ENCODE measurements around the gene HES4.

The HES4 gene, protein sequence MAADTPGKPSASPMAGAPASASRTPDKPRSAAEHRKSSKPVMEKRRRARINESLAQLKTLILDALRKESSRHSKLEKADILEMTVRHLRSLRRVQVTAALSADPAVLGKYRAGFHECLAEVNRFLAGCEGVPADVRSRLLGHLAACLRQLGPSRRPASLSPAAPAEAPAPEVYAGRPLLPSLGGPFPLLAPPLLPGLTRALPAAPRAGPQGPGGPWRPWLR

DNA sequence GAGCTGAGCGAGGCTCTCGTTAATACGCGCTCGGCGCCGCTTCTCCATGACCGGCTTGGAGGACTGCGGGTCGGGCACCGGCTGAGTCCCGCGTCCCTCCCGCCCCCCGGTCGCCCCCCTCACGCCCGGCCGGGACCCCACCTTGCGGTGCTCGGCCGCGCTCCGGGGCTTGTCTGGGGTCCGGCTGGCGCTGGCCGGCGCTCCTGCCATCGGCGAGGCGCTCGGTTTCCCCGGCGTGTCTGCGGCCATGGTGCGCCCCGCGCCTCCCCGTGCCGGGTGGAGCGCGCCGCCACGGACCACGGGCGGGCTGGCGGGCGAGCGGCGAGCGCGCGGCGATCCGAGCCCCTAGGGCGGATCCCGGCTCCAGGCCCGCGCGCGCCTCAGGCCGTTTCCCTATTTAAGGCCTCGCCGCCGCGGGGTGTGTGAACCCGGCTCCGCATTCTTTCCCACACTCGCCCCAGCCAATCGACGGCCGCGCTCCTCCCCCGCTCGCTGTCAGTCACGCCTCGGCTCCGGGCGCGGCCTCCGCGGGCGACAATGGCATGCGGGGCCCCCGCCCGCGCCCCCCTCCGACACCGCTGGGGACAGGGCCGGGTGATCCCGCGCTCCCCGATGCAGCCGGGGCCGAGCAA lies at the start of gene HES4:
HES4 (minus strand) TSS at position 373 of the 632 bp plus-strand sequence; CDS start at position 249, 124 bp downstream.
- peak; percentile 76 for DNase-seq (ENCODE audit: low read depth)
- peak within 1 kb of the TSS; percentile 60 for H3K4me3 ChIP-seq (ENCODE audit: low read depth, low read length)

DNA sequence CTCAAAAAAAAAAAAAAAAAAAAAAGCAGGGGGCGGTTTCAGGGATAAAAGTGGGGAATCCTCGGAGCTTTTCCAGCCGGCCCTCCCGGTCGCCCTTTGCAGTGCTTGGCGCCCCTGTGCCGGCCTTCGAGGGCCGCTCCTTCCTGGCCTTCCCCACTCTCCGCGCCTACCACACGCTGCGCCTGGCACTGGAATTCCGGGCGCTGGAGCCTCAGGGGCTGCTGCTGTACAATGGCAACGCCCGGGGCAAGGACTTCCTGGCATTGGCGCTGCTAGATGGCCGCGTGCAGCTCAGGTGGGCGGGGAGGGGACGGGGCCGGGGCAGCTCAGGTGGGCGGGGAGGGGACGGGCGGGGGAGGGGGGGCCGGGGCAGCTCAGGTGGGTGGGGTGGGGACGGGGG lies 48.9 kb upstream of the HES4 start:
- H3K4me3 ChIP-seq (ENCODE audit: low read depth, low read length), result no peak overlapping the region
- DNase-seq (ENCODE audit: low read depth), result no peak

DNA sequence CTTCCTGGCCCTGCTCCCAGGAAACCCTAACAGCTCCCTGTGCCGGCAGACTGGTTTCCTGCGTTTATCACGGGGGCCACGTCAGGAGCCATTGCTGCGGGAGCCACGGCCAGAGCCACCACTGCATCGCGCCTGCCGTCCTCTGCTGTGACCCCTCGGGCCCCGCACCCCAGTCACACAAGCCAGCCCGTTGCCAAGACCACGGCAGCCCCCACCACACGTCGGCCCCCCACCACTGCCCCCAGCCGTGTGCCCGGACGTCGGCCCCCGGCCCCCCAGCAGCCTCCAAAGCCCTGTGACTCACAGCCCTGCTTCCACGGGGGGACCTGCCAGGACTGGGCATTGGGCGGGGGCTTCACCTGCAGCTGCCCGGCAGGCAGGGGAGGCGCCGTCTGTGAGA lies 48.1 kb upstream of the HES4 start:
- H3K4me3 ChIP-seq (ENCODE audit: low read depth, low read length), result no peak overlapping the region
- no peak for DNase-seq (ENCODE audit: low read depth)

DNA sequence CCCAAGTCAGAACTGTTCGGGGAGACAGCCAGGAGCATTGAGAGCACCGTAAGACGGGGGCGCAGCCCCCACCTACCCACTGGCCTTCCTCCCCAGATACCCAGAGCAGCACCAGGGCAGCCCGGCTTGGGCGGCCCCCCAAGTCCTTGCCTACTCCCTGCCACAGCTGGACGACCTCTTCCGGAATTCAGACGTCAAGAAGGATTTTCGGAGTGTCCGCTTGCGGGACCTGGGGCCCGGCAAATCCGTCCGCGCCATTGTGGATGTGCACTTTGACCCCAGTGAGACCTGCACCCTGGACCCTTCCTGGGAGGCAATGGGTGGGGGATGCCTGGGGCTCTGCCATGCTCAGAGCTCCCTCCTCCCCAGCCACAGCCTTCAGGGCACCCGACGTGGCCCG lies 47.5 kb upstream of the HES4 start:
- H3K4me3 ChIP-seq (ENCODE audit: low read depth, low read length), result no peak overlapping the region
- no peak for DNase-seq (ENCODE audit: low read depth)

DNA sequence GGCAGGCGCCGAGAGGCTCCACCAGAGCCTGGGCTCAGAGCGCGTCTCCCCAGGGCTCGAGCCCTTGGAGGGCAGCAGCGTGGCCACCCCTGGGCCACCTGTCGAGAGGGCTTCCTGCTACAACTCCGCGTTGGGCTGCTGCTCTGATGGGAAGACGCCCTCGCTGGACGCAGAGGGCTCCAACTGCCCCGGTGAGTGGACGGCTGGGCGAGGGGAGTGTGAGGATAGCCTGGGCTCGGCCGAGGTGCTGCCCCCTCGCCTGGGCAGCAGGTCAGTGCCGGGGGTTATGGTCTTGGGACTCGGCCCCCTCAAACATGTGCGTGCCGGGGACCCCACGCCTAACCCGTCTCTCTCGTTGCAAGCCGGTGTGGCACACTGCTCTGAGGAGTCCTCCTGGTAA lies 46.9 kb upstream of the HES4 start:
- DNase-seq (ENCODE audit: low read depth), result no peak
- no peak overlapping the region for H3K4me3 ChIP-seq (ENCODE audit: low read depth, low read length)

DNA sequence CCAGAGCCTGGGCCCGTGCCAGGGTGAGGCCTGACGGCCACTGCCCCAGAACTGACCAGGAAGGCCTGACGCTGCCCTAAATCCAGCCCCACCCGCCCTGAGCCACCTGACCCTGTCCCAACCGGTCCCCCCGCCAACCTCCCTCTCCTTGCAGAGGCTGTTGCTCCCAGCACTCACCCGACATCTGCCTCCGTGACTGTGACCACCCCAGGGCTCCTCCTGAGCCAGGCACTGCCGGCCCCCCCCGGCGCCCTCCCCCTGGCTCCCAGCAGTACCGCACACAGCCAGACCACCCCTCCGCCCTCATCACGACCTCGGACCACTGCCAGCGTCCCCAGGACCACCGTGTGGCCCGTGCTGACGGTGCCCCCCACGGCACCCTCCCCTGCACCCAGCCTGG lies 46.3 kb upstream of the HES4 start:
- H3K4me3 ChIP-seq (ENCODE audit: low read depth, low read length), result no peak overlapping the region
- DNase-seq (ENCODE audit: low read depth), result no peak

DNA sequence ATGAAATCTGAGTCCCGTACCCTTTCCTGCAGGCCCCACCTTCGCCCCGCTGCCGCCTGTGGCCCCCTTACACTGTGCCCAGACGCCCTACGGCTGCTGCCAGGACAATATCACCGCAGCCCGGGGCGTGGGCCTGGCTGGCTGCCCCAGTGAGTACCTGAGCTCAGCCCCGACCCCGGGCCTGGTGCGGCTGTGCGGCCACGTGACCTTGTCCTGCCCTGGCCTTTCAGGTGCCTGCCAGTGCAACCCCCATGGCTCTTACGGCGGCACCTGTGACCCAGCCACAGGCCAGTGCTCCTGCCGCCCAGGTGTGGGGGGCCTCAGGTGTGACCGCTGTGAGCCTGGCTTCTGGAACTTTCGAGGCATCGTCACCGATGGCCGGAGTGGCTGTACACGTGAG lies 45.2 kb upstream of the HES4 start:
- DNase-seq (ENCODE audit: low read depth), result no peak
- no peak overlapping the region for H3K4me3 ChIP-seq (ENCODE audit: low read depth, low read length)

DNA sequence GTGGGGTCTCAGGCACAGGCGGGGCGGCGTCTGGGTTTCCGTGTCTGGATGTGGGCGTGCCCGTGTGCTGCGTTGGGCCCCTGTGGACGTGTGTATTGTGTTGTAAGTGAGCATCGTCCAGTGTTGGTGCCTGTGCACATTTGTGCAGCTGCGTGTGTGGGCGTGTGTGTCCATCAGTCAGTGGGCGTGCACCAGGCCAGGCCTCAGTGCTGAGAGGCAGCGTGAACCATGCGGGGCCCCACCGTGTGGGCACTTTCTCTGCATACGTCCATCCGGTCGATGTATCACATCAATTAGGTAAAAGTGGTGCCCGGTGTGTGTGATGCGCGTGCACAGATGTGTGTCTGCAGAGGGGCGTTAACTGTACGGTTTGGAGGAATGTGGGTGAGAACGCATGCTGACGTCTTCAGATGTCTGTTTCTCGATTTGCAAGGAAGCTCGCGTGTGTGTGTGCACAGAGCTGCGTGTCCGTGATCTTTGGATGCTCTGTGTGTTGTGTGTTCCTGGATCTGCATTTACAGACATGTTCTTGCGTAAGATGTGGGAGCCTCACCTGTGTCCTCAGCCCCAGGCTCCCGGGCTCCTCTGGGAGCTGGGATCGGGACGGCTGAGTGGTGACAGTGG lies 44.7 kb upstream of the HES4 start:
- H3K4me3 ChIP-seq (ENCODE audit: low read depth, low read length), result no peak overlapping the region
- no peak for DNase-seq (ENCODE audit: low read depth)

DNA sequence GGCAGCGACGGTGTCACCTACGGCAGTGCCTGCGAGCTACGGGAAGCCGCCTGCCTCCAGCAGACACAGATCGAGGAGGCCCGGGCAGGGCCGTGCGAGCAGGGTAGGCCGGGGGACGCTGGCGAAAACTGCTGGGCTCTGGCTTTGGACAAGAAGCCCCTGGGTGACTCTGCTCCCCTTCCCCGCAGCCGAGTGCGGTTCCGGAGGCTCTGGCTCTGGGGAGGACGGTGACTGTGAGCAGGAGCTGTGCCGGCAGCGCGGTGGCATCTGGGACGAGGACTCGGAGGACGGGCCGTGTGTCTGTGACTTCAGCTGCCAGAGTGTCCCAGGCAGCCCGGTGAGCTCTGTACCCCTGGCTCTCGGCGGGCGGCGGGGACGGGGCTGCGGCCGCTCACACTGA lies 44.0 kb upstream of the HES4 start:
- no peak for DNase-seq (ENCODE audit: low read depth)
- no peak overlapping the region for H3K4me3 ChIP-seq (ENCODE audit: low read depth, low read length)

DNA sequence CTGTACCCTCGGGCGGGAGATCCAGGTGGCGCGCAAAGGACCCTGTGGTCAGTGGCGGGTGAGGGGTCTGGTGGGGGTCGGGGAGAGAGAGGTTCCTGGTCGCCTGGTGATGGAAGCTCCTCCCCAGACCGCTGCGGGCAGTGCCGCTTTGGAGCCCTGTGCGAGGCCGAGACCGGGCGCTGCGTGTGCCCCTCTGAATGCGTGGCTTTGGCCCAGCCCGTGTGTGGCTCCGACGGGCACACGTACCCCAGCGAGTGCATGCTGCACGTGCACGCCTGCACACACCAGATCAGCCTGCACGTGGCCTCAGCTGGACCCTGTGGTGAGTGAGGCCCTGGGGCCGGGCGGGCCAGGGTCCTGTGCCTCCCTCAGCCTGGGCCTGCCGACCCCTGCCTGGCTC lies 43.5 kb upstream of the HES4 start:
- H3K4me3 ChIP-seq (ENCODE audit: low read depth, low read length), result no peak overlapping the region
- no peak for DNase-seq (ENCODE audit: low read depth)

DNA sequence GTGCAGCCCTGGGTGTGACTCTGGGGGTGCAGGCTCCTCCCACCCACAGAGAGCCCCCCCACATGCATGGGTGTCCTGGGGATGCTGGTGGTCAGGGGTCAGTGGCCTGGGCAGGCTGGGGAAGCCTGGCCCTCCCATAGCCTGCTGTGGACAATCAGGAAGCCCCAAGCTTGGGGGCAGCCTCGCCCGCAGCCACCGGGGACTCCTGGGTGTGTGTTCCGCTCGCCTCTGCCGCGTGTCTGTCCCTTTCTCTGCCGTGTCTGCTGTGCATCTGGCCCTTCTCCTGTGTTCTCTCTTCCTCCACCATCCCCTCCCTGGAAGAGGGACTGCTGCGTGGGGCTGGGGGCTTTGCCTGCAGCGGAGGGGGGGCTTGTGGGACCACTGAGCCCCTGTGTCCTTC lies 42.9 kb upstream of the HES4 start:
- no peak overlapping the region for H3K4me3 ChIP-seq (ENCODE audit: low read depth, low read length)
- DNase-seq (ENCODE audit: low read depth), result no peak

DNA sequence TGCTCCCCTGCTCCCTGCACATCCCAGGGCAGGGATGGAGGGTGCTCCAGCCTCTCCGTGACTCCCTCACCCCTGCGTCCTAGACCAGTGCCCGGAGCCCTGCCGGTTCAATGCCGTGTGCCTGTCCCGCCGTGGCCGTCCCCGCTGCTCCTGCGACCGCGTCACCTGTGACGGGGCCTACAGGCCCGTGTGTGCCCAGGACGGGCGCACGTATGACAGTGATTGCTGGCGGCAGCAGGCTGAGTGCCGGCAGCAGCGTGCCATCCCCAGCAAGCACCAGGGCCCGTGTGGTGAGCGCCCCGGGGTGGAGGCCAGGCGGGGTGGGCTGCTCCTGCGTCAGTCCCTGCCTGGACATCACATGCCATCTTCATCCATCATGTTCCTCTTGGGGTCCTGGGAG lies 42.0 kb upstream of the HES4 start:
- no peak for DNase-seq (ENCODE audit: low read depth)

DNA sequence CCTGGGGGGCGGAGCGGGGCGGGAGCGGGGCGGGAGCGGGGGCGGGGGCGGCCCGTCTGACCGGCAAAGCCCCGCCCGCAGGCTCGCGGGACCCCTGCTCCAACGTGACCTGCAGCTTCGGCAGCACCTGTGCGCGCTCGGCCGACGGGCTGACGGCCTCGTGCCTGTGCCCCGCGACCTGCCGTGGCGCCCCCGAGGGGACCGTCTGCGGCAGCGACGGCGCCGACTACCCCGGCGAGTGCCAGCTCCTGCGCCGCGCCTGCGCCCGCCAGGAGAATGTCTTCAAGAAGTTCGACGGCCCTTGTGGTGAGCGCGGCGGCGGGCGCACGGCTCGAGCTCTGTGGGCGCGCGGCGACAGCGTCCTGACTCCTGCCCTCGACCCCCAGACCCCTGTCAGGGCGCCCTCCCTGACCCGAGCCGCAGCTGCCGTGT lies 41.2 kb upstream of the HES4 start:
- DNase-seq (ENCODE audit: low read depth), result no peak
- H3K4me3 ChIP-seq (ENCODE audit: low read depth, low read length), result peak overlapping the region; percentile 13

More for the DNA sequence above, 42.0 kb upstream of the HES4 start:
- H3K4me3 ChIP-seq (ENCODE audit: low read depth, low read length), result no peak overlapping the region

DNA sequence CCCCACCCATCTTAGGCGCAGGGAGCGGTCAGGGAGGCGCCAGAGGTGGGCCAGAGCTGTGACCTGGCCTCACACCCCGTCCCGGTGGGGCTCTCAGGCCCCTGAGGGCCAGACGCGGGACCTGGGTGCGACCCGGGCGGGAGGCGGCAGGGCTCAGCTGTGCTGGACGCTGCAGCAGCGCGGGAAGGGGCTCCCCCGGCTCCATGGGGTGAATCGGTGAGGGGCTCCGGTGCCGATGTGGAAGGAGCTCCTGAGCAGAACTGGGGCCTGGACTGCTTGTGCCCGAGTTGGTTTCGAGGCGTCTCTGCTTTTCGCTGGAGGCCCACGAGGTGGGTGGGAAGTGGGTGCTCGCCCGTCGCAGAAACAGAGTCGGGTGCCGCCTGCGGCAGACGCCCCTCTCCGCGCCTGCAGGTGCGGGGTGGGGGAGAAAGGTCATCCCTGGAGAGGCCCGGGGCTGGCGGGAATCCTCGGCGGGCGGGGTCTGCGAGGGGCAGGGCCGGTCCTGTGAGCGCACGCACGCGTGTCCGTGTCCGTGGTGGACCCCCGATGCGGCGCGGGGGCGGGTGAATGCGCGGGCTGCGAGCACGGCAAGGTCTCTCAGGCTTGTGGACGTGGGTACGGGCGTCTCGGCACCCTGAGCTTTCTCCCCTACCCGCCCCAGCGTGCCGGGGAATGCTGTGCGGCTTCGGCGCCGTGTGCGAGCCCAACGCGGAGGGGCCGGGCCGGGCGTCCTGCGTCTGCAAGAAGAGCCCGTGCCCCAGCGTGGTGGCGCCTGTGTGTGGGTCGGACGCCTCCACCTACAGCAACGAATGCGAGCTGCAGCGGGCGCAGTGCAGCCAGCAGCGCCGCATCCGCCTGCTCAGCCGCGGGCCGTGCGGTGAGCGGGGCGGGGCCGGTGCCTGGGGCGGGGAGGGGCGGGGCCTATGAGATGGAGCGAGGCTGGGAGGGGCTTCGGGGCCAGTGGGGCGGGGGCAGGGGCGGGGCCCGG lies 40.4 kb upstream of the HES4 start:
- peak; percentile 64 for DNase-seq (ENCODE audit: low read depth)
- H3K4me3 ChIP-seq (ENCODE audit: low read depth, low read length), result peak overlapping the region; percentile 48

DNA sequence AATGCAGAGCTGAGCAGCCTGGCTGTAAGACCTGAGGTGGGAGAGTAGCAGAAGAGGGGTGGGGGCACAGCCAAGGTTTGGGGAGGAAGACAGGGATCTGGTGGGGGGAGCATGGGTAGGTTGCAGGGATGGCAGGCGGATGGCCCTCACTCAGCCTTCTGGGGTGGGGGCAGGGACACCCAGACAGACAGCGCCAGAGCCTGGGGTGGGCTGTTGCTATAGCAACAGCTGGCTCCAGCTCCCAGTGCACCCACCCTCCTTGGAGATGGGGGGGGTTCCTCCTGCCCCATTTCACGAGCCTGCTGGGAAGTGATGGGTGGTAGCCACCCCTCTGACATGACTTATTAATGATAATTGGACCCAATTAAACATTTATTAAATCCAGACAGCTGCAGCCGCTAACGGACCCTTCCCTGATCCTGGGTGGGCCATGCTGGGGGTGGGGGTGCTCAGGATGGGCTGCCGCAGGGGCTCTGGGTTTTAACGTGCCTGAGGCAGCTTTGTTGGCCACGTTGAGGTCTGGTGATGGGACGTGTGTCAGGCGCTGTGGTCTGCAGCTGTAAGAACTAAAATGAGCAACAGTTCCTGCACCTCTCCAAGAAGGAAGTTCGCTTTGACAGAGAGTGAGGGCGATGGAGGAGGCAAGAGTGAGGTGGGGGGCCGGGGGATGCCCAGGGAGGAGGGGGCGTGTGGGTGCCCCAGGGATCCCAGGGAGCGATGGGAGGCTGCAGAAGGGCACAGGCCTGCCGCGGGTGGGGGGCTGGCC lies 39.4 kb upstream of the HES4 start:
- H3K4me3 ChIP-seq (ENCODE audit: low read depth, low read length), result no peak overlapping the region
- DNase-seq (ENCODE audit: low read depth), result no peak

DNA sequence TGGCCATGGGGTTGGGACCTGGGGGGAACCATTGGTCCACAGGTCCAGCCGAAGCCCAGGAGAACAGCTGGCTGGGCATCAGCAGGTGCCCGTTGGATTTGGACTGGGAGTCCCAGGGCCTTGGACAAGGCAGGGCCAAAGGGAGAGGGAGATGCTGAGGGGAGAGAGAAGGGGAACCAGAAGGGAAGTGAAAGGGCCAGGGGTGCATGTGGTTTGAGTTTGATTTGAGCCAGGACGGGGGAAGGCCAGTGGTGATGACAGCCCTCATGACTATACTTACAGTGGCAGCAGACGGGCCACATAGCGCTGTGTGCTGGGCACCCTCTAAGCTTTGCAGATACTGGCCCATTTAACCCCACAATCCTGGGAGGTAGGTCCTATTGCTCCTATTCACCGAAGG lies 38.8 kb upstream of the HES4 start:
- no peak overlapping the region for H3K4me3 ChIP-seq (ENCODE audit: low read depth, low read length)
- DNase-seq (ENCODE audit: low read depth), result no peak

DNA sequence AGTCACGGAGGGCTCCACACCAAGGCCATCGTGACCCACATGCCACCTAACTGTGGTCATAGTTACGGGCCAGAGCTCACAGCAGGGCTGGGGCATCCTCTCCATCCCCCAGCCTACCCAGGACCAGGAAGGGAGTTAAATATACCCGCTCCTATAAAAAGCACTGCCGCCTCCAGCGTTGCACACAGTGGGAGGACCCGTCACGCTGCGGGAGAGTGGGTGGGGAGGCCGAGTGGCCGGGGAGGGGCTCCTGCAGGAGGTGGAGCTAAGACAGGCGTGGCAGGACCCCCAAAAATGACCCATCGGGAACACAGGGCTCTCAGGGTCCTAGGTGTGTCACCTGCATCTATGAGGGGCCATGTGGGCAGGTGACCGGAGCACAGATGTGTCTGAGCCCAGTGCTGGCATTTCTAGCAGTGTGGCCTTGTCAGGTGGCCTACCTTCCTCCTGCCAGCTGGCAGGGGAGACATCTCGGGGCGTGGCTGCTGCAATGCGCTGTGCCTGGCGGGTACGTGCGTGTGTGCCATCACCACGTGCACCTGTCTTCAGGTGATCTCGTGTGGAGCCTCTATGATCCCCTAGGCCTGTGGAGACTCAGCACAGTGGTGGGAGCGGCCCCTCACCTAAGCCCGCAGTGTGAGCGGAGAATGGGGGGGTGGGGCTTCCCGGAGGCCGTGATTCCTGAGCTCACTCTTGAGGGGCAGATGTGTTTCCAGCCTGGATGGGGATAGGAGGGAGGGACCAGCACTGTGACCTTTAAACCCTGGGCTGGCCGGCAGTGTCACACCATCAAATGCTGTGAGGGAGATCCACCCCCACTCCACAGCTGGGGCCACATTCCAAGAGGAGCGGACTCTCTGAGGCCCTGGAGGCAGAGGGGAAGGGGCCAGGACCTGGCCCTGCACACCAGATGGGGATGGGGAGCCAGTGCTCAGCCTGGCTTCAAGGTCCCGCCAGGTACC lies 37.8 kb upstream of the HES4 start:
- no peak overlapping the region for H3K4me3 ChIP-seq (ENCODE audit: low read depth, low read length)
- no peak for DNase-seq (ENCODE audit: low read depth)

DNA sequence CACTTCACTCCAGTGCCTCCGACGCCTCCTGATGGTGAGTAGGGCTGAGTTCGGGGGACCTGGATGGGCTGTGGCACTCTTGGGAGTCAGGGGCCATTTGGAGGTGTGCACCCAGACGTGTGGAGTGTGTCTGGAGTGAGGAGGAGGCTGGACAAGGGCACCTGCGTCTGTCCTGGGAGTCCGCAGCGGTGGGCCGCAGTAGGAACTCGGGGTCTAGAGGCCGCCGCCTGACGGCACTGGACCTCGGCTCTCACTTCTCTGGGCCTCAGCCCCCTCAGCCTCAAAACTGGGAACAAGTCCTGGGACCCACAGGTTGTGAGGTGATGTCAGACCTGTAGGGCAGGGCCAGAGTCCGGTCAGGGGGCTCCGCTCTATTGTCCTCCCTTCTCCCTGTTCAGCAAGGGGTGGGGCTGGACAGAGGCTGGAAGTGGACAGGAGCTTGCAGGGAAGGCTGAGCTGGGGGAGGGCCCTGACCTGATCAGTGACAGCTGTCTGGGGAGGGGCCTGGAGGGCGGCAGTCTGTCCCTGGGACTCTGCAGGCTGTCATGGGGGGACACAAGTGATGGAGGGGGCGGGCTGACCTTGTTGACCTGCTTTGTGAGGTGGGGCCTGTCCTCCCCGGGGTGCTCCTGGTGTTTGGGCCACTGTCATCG lies 35.5 kb upstream of the HES4 start:
- no peak for DNase-seq (ENCODE audit: low read depth)

More for the DNA sequence above, 35.5 kb upstream of the HES4 start:
- no peak overlapping the region for H3K4me3 ChIP-seq (ENCODE audit: low read depth, low read length)

Measured in skeletal muscle cell (primary cell).